H1 (cell line): ENCODE results near the gene GUCY1B1. TPM values are rescaled to one million over a fixed set of nuclear protein-coding genes. Genes with fewer than 3 reads are reported as not detected.

ENCODE experiments used
- CTCF ChIA-PET: fragments of 300-600 bp; sonication (Branson Sonifier 250); formaldehyde crosslinking; loops from one replicate; lab custom pipeline; 2021; ENCODE audit not compliant: partially characterized antibody; lab: Charles Lee
- POLR2A ChIA-PET: fragments of 300-600 bp; sonication (Branson Sonifier 250); formaldehyde crosslinking; loops from one replicate; lab custom pipeline; 2021; ENCODE audit warnings: inconsistent platforms; ENCODE audit not compliant: partially characterized antibody; lab: Charles Lee
- DNase-seq, 2 experiments: peaks; one replicate each; pipeline versions ENCODE4 v3.0.0 to v3.0.0-alpha.2; 2010 to 2022; ENCODE audit warnings: low spot score in 2 of 2, low read depth in 1 of 2, mixed read lengths in 1 of 2
- FAIRE-seq: peaks from 2 replicates; lab custom pipeline; 2011; peaks lifted over from hg19 to GRCh38; lab: Jason Lieb, UNC
- H2AFZ ChIP-seq: 2 replicates; pipeline ENCODE4 v1.8.1; 2012; ENCODE audit warnings: low read length, inconsistent platforms
- H2AK5ac ChIP-seq: 2 replicates; pipeline ENCODE4 v1.6.1; 2013; ENCODE audit warnings: low read depth, low read length
- H2BK120ac ChIP-seq: replicated peaks from 2 replicates; pipeline ENCODE3; 2013; ENCODE audit warnings: low read depth, low read length, inconsistent platforms
- H2BK12ac ChIP-seq: 2 replicates; pipeline ENCODE4 v1.6.1; 2013; ENCODE audit warnings: low read depth, low read length
- H2BK15ac ChIP-seq: 2 replicates; pipeline ENCODE4 v1.6.1; 2013; ENCODE audit warnings: low read length
- H2BK20ac ChIP-seq: 2 replicates; pipeline ENCODE4 v1.6.1; 2013; ENCODE audit warnings: low read length
- H2BK5ac ChIP-seq: 2 replicates; pipeline ENCODE4 v1.6.1; 2013; ENCODE audit warnings: low read depth, low read length
- H3K14ac ChIP-seq: 2 replicates; pipeline ENCODE4 v1.6.1; 2013; ENCODE audit warnings: inconsistent platforms; ENCODE audit not compliant: insufficient read length
- H3K18ac ChIP-seq: 2 replicates; pipeline ENCODE4 v1.6.1; 2013; ENCODE audit warnings: low read length; ENCODE audit errors: extremely low read depth
- H3K23ac ChIP-seq: 2 replicates; pipeline ENCODE4 v1.6.1; 2013; ENCODE audit warnings: inconsistent platforms; ENCODE audit not compliant: insufficient read length
- H3K23me2 ChIP-seq: 2 replicates; pipeline ENCODE4 v1.6.1; 2013; ENCODE audit warnings: low read depth, low read length
- H3K27ac ChIP-seq: 2 replicates; pipeline ENCODE4 v1.6.1; 2011; ENCODE audit warnings: low read depth, low read length, inconsistent platforms
- H3K27me3 ChIP-seq, 4 experiments: replicated peaks in 1 of 4; 1 replicate in 1 of 4; 2 replicates in 3 of 4; pipeline versions ENCODE4 v1.6.1 to v1.8.1; 2011 to 2013; ENCODE audit warnings: low read length in 3 of 4, mild to moderate bottlenecking in 3 of 4, inconsistent platforms in 2 of 4, mixed read lengths in 2 of 4, moderate library complexity in 1 of 4; ENCODE audit not compliant: control insufficient read depth in 3 of 4, insufficient read depth in 3 of 4; ENCODE audit errors: extremely low read depth in 1 of 4
- H3K36me3 ChIP-seq, 4 experiments: 2 replicates each; pipeline versions ENCODE4 v1.6.1 to v1.8.1; 2011 to 2013; ENCODE audit warnings: mild to moderate bottlenecking in 4 of 4, low read length in 3 of 4, moderate library complexity in 2 of 4, control low read depth in 1 of 4, inconsistent platforms in 1 of 4; ENCODE audit not compliant: insufficient read depth in 4 of 4, control insufficient read depth in 2 of 4
- H3K4ac ChIP-seq: replicated peaks from 2 replicates; pipeline ENCODE3; 2013; ENCODE audit warnings: low read length, low read depth, mixed read lengths, inconsistent platforms; ENCODE audit not compliant: insufficient read length
- H3K4me1 ChIP-seq, 4 experiments: replicated peaks in 1 of 4; 1 replicate in 1 of 4; 2 replicates in 3 of 4; pipeline versions ENCODE4 v1.6.1 to v1.8.1; 2011 to 2013; ENCODE audit warnings: low read length in 3 of 4, inconsistent platforms in 2 of 4, mixed read lengths in 1 of 4; ENCODE audit not compliant: insufficient read depth in 4 of 4, control insufficient read depth in 3 of 4
- H3K4me2 ChIP-seq, 2 experiments: 2 replicates each; pipeline versions ENCODE4 v1.6.1 to v1.8.1; 2011 to 2013; ENCODE audit warnings: low read depth in 2 of 2, low read length in 2 of 2, control low read depth in 1 of 2, inconsistent platforms in 1 of 2, mild to moderate bottlenecking in 1 of 2; ENCODE audit not compliant: insufficient read depth in 1 of 2
- H3K4me3 ChIP-seq, 4 experiments: fragments of 200-600, 300-600 bp in 1 of 4; sonication (generic), shearing (Covaris generic), sonication (Bioruptor Twin) in 1 of 4; 2 replicates each; pipeline versions ENCODE4 v1.5.1 to v1.8.1; 2011 to 2016; ENCODE audit warnings: low read length in 4 of 4, low read depth in 3 of 4, control low read depth in 2 of 4, inconsistent platforms in 2 of 4, mild to moderate bottlenecking in 2 of 4, mixed read lengths in 1 of 4, moderate library complexity in 1 of 4; ENCODE audit not compliant: insufficient read depth in 2 of 4; ENCODE audit errors: extremely low read depth in 1 of 4
- H3K56ac ChIP-seq: replicated peaks from 2 replicates; pipeline ENCODE3; 2013; ENCODE audit warnings: low read depth, mild to moderate bottlenecking, mixed read lengths, low read length, inconsistent platforms; ENCODE audit not compliant: insufficient read length
- H3K79me1 ChIP-seq: 2 replicates; pipeline ENCODE4 v1.6.1; 2013; ENCODE audit warnings: low read depth, low read length, control low read depth
- H3K79me2 ChIP-seq, 2 experiments: 2 replicates each; pipeline versions ENCODE4 v1.6.1 to v1.8.1; 2012 to 2013; ENCODE audit warnings: low read length in 2 of 2, mild to moderate bottlenecking in 2 of 2, inconsistent platforms in 1 of 2; ENCODE audit not compliant: insufficient read depth in 2 of 2, control insufficient read depth in 1 of 2
- H3K9ac ChIP-seq, 4 experiments: replicated peaks in 1 of 4; 1 replicate in 1 of 4; 2 replicates in 3 of 4; pipeline versions ENCODE4 v1.6.1 to v1.8.1; 2011 to 2013; ENCODE audit warnings: low read depth in 3 of 4, low read length in 3 of 4, control low read depth in 2 of 4, mild to moderate bottlenecking in 2 of 4, moderate library complexity in 2 of 4, inconsistent platforms in 1 of 4; ENCODE audit errors: extremely low read depth in 1 of 4
- H3K9me3 ChIP-seq, 2 experiments: 2 replicates each; pipeline versions ENCODE4 v1.6.1 to v1.8.1; 2012 to 2013; ENCODE audit warnings: mild to moderate bottlenecking in 2 of 2, moderate library complexity in 2 of 2, control low read depth in 1 of 2, inconsistent platforms in 1 of 2, low read depth in 1 of 2, low read length in 1 of 2, mixed read lengths in 1 of 2; ENCODE audit not compliant: insufficient read depth in 2 of 2
- H4K20me1 ChIP-seq, 2 experiments: replicated peaks in 1 of 2; 2 replicates each; pipeline versions ENCODE3 to v1.8.1; 2011 to 2013; ENCODE audit warnings: inconsistent platforms in 2 of 2, low read length in 2 of 2, mild to moderate bottlenecking in 1 of 2; ENCODE audit not compliant: insufficient read depth in 2 of 2, control insufficient read depth in 1 of 2
- H4K5ac ChIP-seq: 2 replicates; pipeline ENCODE4 v1.6.1; 2013; ENCODE audit warnings: low read length, low read depth, mixed read lengths, inconsistent platforms; ENCODE audit not compliant: insufficient read length
- H4K8ac ChIP-seq: 2 replicates; pipeline ENCODE4 v1.8.0; 2013; ENCODE audit warnings: mild to moderate bottlenecking, moderate library complexity, low read length, inconsistent platforms; ENCODE audit not compliant: insufficient read depth; ENCODE audit errors: extremely low read depth
- H4K91ac ChIP-seq: replicated peaks from 2 replicates; pipeline ENCODE3; 2013; ENCODE audit warnings: low read length, mixed read lengths, inconsistent platforms; ENCODE audit not compliant: insufficient read length
- HDAC6 ChIP-seq: IDR thresholded peaks from one replicate; pipeline ENCODE4 v1.7.1; 2012; ENCODE audit warnings: low read depth, mild to moderate bottlenecking, inconsistent platforms, low read length, moderate library complexity
- WGBS, 2 experiments: shearing (Covaris generic) in 1 of 2; methylation state at CpG; one replicate each; pipeline versions ENCODE4 v1.1.6 to v1.1.7; 2013 to 2015; ENCODE audit warnings: low lambda C conversion rate in 2 of 2, mixed read lengths in 2 of 2, inconsistent platforms in 1 of 2, low coverage in 1 of 2, missing lambda C conversion rate in 1 of 2; ENCODE audit not compliant: insufficient replicate concordance in 2 of 2, insufficient coverage in 1 of 2, insufficient read length in 1 of 2; ENCODE audit errors: extremely low coverage in 1 of 2, missing lambda C conversion rate in 1 of 2; 5-methylcytosine and 5-hydroxymethylcytosine counted together
- polyA plus RNA-seq, 7 experiments: library from polyadenylated mRNA; depleted of rRNA in 3 of 7; stranded (reverse) in 5 of 7; unstranded in 2 of 7; fragments of >200 nt in 5 of 7; fragments of 200-250 nt in 2 of 7; gene quantifications; 1 replicate in 5 of 7; 2 replicates in 1 of 7; 4 replicates in 1 of 7; pipeline versions ENCODE4 v1.2.1 to v1.2.3, GENCODE V29; 2011 to 2013; ENCODE audit warnings: missing spikeins in 2 of 7, mixed read lengths in 2 of 7
- total RNA-seq: library from RNA; stranded (reverse); fragmentation: NEBNext Ultra II Directional; extraction: Animal tissue kit (Norgen Biotek cat#: 25700); gene quantifications from 2 replicates; pipeline ENCODE4 v1.2.1, GENCODE V29; 2021

The GUCY1B1 gene
- total and polyA plus RNA-seq, 2 of the 8 experiments (the other 6 are each of a cell fraction or from before 2014, with no cell fraction given) = 1.5 to 2.9 TPM

DNA sequence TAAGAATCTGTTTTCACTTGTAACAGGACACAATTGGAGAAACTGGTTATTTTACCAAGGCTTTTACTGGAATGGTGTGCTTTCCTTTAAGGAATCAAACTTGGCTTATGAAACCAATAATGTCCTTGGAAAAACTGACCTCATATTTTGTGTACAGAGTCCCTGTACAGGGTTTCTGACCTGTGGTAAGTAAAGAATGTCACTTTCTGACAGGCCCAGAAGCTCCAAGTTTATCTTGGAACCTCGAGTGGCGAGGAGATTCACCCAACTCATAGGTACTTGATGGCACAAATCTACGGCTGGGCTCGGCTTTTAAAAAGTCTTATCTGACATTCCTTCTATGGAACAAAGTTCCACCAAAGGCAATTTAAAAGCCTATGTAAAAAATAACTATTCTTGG lies 90.2 kb downstream of the GUCY1B1 start:
- no peak overlapping the region for H4K5ac ChIP-seq
- H2BK5ac ChIP-seq = no peak overlapping the region
- no peak overlapping the region for H3K27ac ChIP-seq
- no peaks in the 10 kb centered on the region for H3K27me3 ChIP-seq
- no peaks in the 10 kb centered on the region; a peak in 1 of 7 replicates for H3K4me1 ChIP-seq
- H2BK12ac ChIP-seq = no peak overlapping the region
- no peak overlapping the region for H3K9ac ChIP-seq
- no peak overlapping the region for H4K91ac ChIP-seq
- no peaks in the 10 kb centered on the region for H4K20me1 ChIP-seq
- H2BK20ac ChIP-seq = no peak overlapping the region
- no peak overlapping the region for H3K14ac ChIP-seq
- no peak overlapping the region for H3K23ac ChIP-seq
- H4K8ac ChIP-seq = no peak overlapping the region
- FAIRE-seq (no peak), DNase-seq (no peak)
- no peaks in the 10 kb centered on the region for H3K23me2 ChIP-seq
- no peaks in the 10 kb centered on the region for H3K79me2 ChIP-seq
- H3K4me3 ChIP-seq = no peak overlapping the region
- H2BK15ac ChIP-seq = no peak overlapping the region
- H3K36me3 ChIP-seq = no peaks in the 10 kb centered on the region
- no peak overlapping the region for H2BK120ac ChIP-seq
- TF ChIP-seq HDAC6 = no peak
- H3K9me3 ChIP-seq = peaks cover 8 to 17% of the 10 kb centered on the region in 2 experiments
- H3K18ac ChIP-seq = no peak overlapping the region
- H3K4ac ChIP-seq = no peak overlapping the region
- no peak overlapping the region for H3K4me2 ChIP-seq
- no peak overlapping the region for H2AK5ac ChIP-seq
- no peak overlapping the region for H2AFZ ChIP-seq
- ChIA-PET POLR2A (no interaction called here), CTCF (no interaction called here)
- no peaks in the 10 kb centered on the region for H3K79me1 ChIP-seq
- H3K56ac ChIP-seq = no peak overlapping the region
- 94% methylated on average over 4 of the region's 4 CpGs; no CpG with 5 or more reads in 1 of the 2 experiments for WGBS, 2 experiments
